ENCODE results near the gene LHFPL3.

GRCh38 chr7:104603957-104604356 is 275.6 kb downstream of the LHFPL3 start:
- TF ChIP-seq POLR2A (IDR thresholded peaks at IDR 0.05): no peak
- no peak for TF ChIP-seq CTCF (IDR thresholded peaks at IDR 0.05)

All from thyroid gland (tissue), 4 donors.